GM23338 (cell line): Measurements from ENCODE around the gene GTF2H2. TPM values are rescaled to one million over a fixed set of nuclear protein-coding genes. Genes with fewer than 3 reads are reported as not detected.
"Not testable (repeated sequence)": the region's sequence is repeated elsewhere in the genome, so short reads cannot be mapped to it uniquely, and the experiment has no call there.

Experiments used
- ATAC-seq: fragments of 200-7000 bp; cut with Tn5 transposase; 3 replicates; pipeline ENCODE4 v1.9.1; 2020
- DNase-seq: peaks from one replicate; pipeline ENCODE4 v3.0.0-alpha.2; 2015; ENCODE audit warnings: low spot score
- H2AFZ ChIP-seq: fragments of 200-600 bp; sonication (generic); 2 replicates; pipeline ENCODE4 v1.8.0; 2016; ENCODE audit warnings: antibody characterized with exemption, mild to moderate bottlenecking, moderate library complexity
- H3F3A ChIP-seq: fragments of 200-600 bp; sonication (generic); replicated peaks from 2 replicates; pipeline ENCODE4 v1.8.0; 2017; ENCODE audit warnings: antibody characterized with exemption, mixed run types, low read depth
- H3K27ac ChIP-seq: fragments of 200-600 bp; sonication (generic); 2 replicates; pipeline ENCODE4 v1.6.1; 2016; ENCODE audit warnings: low read depth
- H3K27me3 ChIP-seq: fragments of 200-600 bp; sonication (generic); 2 replicates; pipeline ENCODE4 v1.8.0; 2016; ENCODE audit warnings: mild to moderate bottlenecking, mixed run types, moderate library complexity; ENCODE audit not compliant: insufficient read depth
- H3K36me3 ChIP-seq: fragments of 200-600 bp; sonication (generic); 2 replicates; pipeline ENCODE4 v1.8.0; 2016; ENCODE audit warnings: mild to moderate bottlenecking; ENCODE audit not compliant: insufficient read depth
- H3K4me1 ChIP-seq: fragments of 200-600 bp; sonication (generic); 2 replicates; pipeline ENCODE4 v1.8.0; 2016; ENCODE audit warnings: mild to moderate bottlenecking, moderate library complexity; ENCODE audit not compliant: insufficient read depth
- H3K4me2 ChIP-seq: fragments of 200-600 bp; sonication (generic); 2 replicates; pipeline ENCODE4 v1.7.1; 2017; ENCODE audit warnings: mixed run types
- H3K4me3 ChIP-seq: fragments of 200-600 bp; sonication (generic); 2 replicates; pipeline ENCODE4 v1.6.1; 2016; ENCODE audit warnings: mixed run types
- H3K79me2 ChIP-seq: fragments of 200-600 bp; sonication (generic); replicated peaks from 2 replicates; pipeline ENCODE4 v1.8.0; 2017; ENCODE audit warnings: mild to moderate bottlenecking; ENCODE audit not compliant: insufficient read depth
- H3K9me2 ChIP-seq: fragments of 200-600 bp; sonication (generic); 2 replicates; pipeline ENCODE4 v1.8.0; 2017; ENCODE audit not compliant: insufficient read depth
- H4K20me1 ChIP-seq: fragments of 200-600 bp; sonication (generic); replicated peaks from 2 replicates; pipeline ENCODE4 v1.8.0; 2017; ENCODE audit warnings: mild to moderate bottlenecking; ENCODE audit not compliant: insufficient read depth
- H3K27ac Mint-ChIP-seq: 2 replicates; pipeline ENCODE4 v1.8.0; 2020; ENCODE audit warnings: inconsistent platforms, mild to moderate bottlenecking, moderate library complexity, mixed read lengths
- H3K27me3 Mint-ChIP-seq: 3 replicates; pipeline ENCODE4 v1.8.0; 2022; ENCODE audit warnings: low read depth, mild to moderate bottlenecking, moderate library complexity, mixed read lengths, inconsistent platforms; ENCODE audit not compliant: insufficient read depth, poor library complexity
- H3K36me3 Mint-ChIP-seq: 3 replicates; pipeline ENCODE4 v1.8.0; 2021; ENCODE audit warnings: low read depth, mild to moderate bottlenecking, inconsistent platforms, moderate library complexity, mixed read lengths
- H3K4me1 Mint-ChIP-seq: 3 replicates; pipeline ENCODE4 v1.8.0; 2020; ENCODE audit warnings: mild to moderate bottlenecking, inconsistent platforms, mixed read lengths
- H3K4me3 Mint-ChIP-seq: 3 replicates; pipeline ENCODE4 v1.8.0; 2021; ENCODE audit warnings: moderate library complexity, mild to moderate bottlenecking, inconsistent platforms, mixed read lengths
- H3K9me3 Mint-ChIP-seq: 3 replicates; pipeline ENCODE4 v1.8.0; 2020; ENCODE audit warnings: moderate library complexity, mild to moderate bottlenecking, inconsistent platforms, mixed read lengths
- long read RNA-seq: library from polyadenylated mRNA; unstranded; transcript quantifications from one replicate; pipeline ENCODE4 v2.0.0, GENCODE V29; 2020; ENCODE audit not compliant: unreplicated experiment
- polyA plus RNA-seq: library from polyadenylated mRNA; unstranded; fragments of >200 nt; fragmentation: Nextera tagmentation; extraction: Ambion mirVana; gene quantifications from 2 replicates; pipeline ENCODE4 v1.2.1, GENCODE V29; 2016
- total RNA-seq: library from RNA; depleted of rRNA; stranded (reverse); fragments of >200 nt; shearing (Covaris generic); gene quantifications from 2 replicates; pipeline ENCODE4 v1.2.3, GENCODE V29; 2014; rRNA removed

The GTF2H2 gene
- total RNA-seq (43.6 and 52.1 TPM in 2 replicates), polyA plus RNA-seq (58.8 and 61.0 TPM in 2 replicates)
- long read RNA-seq, full-length matches to known transcripts = 11 of 33 reads
- long read RNA-seq, partial matches to known transcripts = 4 of 33 reads
- long read RNA-seq, other reads (novel, unspliced or antisense) = 18 of 33 reads

GRCh38 chr5:71067262-71067928 is at the start of gene GTF2H2:
GTF2H2 (minus strand) TSS chr5:71067676; CDS start chr5:71062763, 4,913 bp downstream.
- not testable (repeated sequence) for H3K27me3 Mint-ChIP-seq, H2AFZ ChIP-seq, H3K27ac Mint-ChIP-seq, H4K20me1 ChIP-seq, H3K79me2 ChIP-seq, H3K9me3 Mint-ChIP-seq, H3K4me3 ChIP-seq, H3K36me3 Mint-ChIP-seq, DNase-seq, H3K9me2 ChIP-seq, H3K4me1 ChIP-seq, H3K4me3 Mint-ChIP-seq, H3K4me1 Mint-ChIP-seq, H3F3A ChIP-seq, H3K27ac ChIP-seq, H3K27me3 ChIP-seq, H3K4me2 ChIP-seq, H3K36me3 ChIP-seq
- peak; percentile 99 for ATAC-seq

- not testable (repeated sequence) for H3F3A ChIP-seq, ATAC-seq, H3K9me2 ChIP-seq, H3K36me3 ChIP-seq, H3K27ac Mint-ChIP-seq, H4K20me1 ChIP-seq, H3K9me3 Mint-ChIP-seq, DNase-seq, H3K27me3 Mint-ChIP-seq, H3K36me3 Mint-ChIP-seq, H3K4me1 ChIP-seq, H2AFZ ChIP-seq, H3K4me1 Mint-ChIP-seq, H3K27ac ChIP-seq, H3K4me3 ChIP-seq, H3K27me3 ChIP-seq, H3K4me2 ChIP-seq, H3K79me2 ChIP-seq, H3K4me3 Mint-ChIP-seq
Measured at GRCh38 chr5:71109730-71110275, 42.3 kb upstream of the GTF2H2 start.

GRCh38 chr5:71099996-71100395 is 32.5 kb upstream of the GTF2H2 start:
- H3K36me3 ChIP-seq, H3K4me3 Mint-ChIP-seq, ATAC-seq, H3K4me3 ChIP-seq, H4K20me1 ChIP-seq, H3K27ac Mint-ChIP-seq, H3K27me3 Mint-ChIP-seq, H2AFZ ChIP-seq, H3K4me1 ChIP-seq, H3F3A ChIP-seq, H3K4me1 Mint-ChIP-seq, H3K9me2 ChIP-seq, DNase-seq, H3K4me2 ChIP-seq, H3K27me3 ChIP-seq, H3K27ac ChIP-seq, H3K79me2 ChIP-seq: not testable (repeated sequence)
- H3K36me3 Mint-ChIP-seq = peaks cover 18% of the 10 kb centered on the region
- H3K9me3 Mint-ChIP-seq = peaks cover 14% of the 10 kb centered on the region

- H3K4me1 Mint-ChIP-seq, DNase-seq, H3K4me3 Mint-ChIP-seq, H3K9me2 ChIP-seq, H3K36me3 ChIP-seq, H3K79me2 ChIP-seq, H3K27me3 ChIP-seq, H3K4me1 ChIP-seq, H3F3A ChIP-seq, H4K20me1 ChIP-seq, H2AFZ ChIP-seq, H3K27me3 Mint-ChIP-seq: not testable (repeated sequence)
- H3K4me2 ChIP-seq = peak overlapping the region; percentile 67; the same call in 1 of the 2 replicates
- Mint-ChIP-seq H3K27ac (peak overlapping the region; percentile 92), H3K36me3 (peaks cover 18% of the 10 kb centered on the region), H3K9me3 (peaks cover 14% of the 10 kb centered on the region)
- peak overlapping the region; percentile 97; the same call in 1 of the 2 replicates for H3K27ac ChIP-seq
- H3K4me3 ChIP-seq = peak overlapping the region; percentile 30; the same call in 1 of the 2 replicates
- ATAC-seq = peak; percentile 46; the same call in 2 of the 3 replicates
Measured at GRCh38 chr5:71097930-71098203, 30.4 kb upstream of the GTF2H2 start.

- peaks cover 18% of the 10 kb centered on the region for H3K36me3 Mint-ChIP-seq
- not testable (repeated sequence) for H3K36me3 ChIP-seq, H3K4me1 ChIP-seq, H3K4me1 Mint-ChIP-seq, H3K9me2 ChIP-seq, H2AFZ ChIP-seq, H3K4me3 Mint-ChIP-seq, H3F3A ChIP-seq, H3K79me2 ChIP-seq, H3K27me3 Mint-ChIP-seq, H4K20me1 ChIP-seq, H3K27me3 ChIP-seq, H3K27ac Mint-ChIP-seq
- Histone ChIP-seq H3K4me3 (peak overlapping the region; percentile 30; the same call in 1 of the 2 replicates), H3K4me2 (peak overlapping the region; percentile 67), H3K27ac (peak overlapping the region; percentile 80; the same call in 1 of the 2 replicates)
- peak; percentile 99 for ATAC-seq
- DNase-seq = peak; percentile 5
- H3K9me3 Mint-ChIP-seq = peaks cover 14% of the 10 kb centered on the region
Measured at GRCh38 chr5:71097173-71097929, 29.9 kb upstream of the GTF2H2 start.

GRCh38 chr5:71089773-71090172 is 22.3 kb upstream of the GTF2H2 start:
- not testable (repeated sequence) for H3K27me3 Mint-ChIP-seq, H3K36me3 Mint-ChIP-seq, ATAC-seq, H3K27me3 ChIP-seq, H3K4me1 Mint-ChIP-seq, H3K27ac Mint-ChIP-seq, DNase-seq, H3K4me3 Mint-ChIP-seq, H3K9me2 ChIP-seq, H3K79me2 ChIP-seq, H3K9me3 Mint-ChIP-seq, H3K36me3 ChIP-seq, H4K20me1 ChIP-seq, H2AFZ ChIP-seq, H3K27ac ChIP-seq, H3K4me3 ChIP-seq, H3F3A ChIP-seq, H3K4me1 ChIP-seq, H3K4me2 ChIP-seq
